ENCODE results near the gene ARHGAP24.

DNA sequence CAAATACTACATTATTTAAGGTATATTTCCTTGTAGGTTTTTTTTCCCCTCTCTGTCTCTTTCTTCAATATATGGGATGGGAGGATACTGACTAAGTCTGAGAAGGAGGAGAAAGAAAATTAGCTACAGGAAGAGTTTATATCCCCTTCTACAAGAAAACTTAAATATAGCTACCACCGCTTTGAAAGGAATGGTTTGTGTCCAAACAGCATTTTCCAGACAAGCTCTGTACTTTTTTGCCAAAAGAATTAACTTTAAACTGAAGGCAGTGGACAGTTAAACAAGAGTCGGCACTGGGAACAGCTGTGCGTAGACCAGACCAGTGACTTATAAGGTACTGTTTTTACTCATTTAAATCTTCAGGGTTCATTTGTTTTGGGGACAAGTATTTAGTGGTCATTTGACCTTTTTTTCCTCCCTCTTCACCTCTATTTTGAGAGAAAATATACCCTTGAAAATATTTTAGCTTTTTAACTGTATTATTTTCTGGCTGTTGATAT lies 303.7 kb downstream of the ARHGAP24 start:
- TF ChIP-seq, protein P1, sequence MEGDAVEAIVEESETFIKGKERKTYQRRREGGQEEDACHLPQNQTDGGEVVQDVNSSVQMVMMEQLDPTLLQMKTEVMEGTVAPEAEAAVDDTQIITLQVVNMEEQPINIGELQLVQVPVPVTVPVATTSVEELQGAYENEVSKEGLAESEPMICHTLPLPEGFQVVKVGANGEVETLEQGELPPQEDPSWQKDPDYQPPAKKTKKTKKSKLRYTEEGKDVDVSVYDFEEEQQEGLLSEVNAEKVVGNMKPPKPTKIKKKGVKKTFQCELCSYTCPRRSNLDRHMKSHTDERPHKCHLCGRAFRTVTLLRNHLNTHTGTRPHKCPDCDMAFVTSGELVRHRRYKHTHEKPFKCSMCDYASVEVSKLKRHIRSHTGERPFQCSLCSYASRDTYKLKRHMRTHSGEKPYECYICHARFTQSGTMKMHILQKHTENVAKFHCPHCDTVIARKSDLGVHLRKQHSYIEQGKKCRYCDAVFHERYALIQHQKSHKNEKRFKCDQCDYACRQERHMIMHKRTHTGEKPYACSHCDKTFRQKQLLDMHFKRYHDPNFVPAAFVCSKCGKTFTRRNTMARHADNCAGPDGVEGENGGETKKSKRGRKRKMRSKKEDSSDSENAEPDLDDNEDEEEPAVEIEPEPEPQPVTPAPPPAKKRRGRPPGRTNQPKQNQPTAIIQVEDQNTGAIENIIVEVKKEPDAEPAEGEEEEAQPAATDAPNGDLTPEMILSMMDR (IDR thresholded peaks at IDR 0.05), result no peak
- peak; percentile 27 for TF ChIP-seq POLR2A (IDR thresholded peaks at IDR 0.05)

Data from right lobe of liver (tissue), 4 donors.